Neutrophil (primary cell): Measurements from ENCODE around the gene RASSF10.

Source experiments
- H3K27ac ChIP-seq: fragments of 200-600 bp; sonication (generic); 2 replicates; pipeline ENCODE4 v1.5.1; 2016; ENCODE audit warnings: mild to moderate bottlenecking, moderate library complexity
- H3K27me3 ChIP-seq: fragments of 200-600 bp; sonication (generic); 2 replicates; pipeline ENCODE4 v1.6.0; 2016; ENCODE audit warnings: mild to moderate bottlenecking
- H3K36me3 ChIP-seq: fragments of 200-600 bp; sonication (generic); 2 replicates; pipeline ENCODE4 v1.5.1; 2017
- H3K4me1 ChIP-seq, 2 experiments: fragments of 200-600 bp in 1 of 2; sonication (generic) in 1 of 2; 1 replicate in 1 of 2; 2 replicates in 1 of 2; pipeline versions ENCODE4 v1.5.1 to v1.6.1; 2013 to 2016; ENCODE audit warnings: low read depth in 1 of 2, low read length in 1 of 2, mild to moderate bottlenecking in 1 of 2, moderate library complexity in 1 of 2; ENCODE audit not compliant: control insufficient read depth in 1 of 2, insufficient read depth in 1 of 2
- H3K4me3 ChIP-seq, 2 experiments: fragments of 200-600 bp in 1 of 2; sonication (generic) in 1 of 2; 1 replicate in 1 of 2; 2 replicates in 1 of 2; pipeline ENCODE4 v1.5.1; 2013 to 2016; ENCODE audit warnings: low read depth in 1 of 2, low read length in 1 of 2, mild to moderate bottlenecking in 1 of 2, moderate library complexity in 1 of 2
- H3K9me3 ChIP-seq: fragments of 200-600 bp; sonication (generic); 2 replicates; pipeline ENCODE4 v1.5.1; 2016
- TF ChIP-seq, protein P1 (sequence below): fragments of 200-600 bp; sonication (generic); IDR thresholded peaks from 2 replicates; pipeline ENCODE4 v1.5.1; 2016; ENCODE audit warnings: antibody characterized with exemption

Gene RASSF10

DNA sequence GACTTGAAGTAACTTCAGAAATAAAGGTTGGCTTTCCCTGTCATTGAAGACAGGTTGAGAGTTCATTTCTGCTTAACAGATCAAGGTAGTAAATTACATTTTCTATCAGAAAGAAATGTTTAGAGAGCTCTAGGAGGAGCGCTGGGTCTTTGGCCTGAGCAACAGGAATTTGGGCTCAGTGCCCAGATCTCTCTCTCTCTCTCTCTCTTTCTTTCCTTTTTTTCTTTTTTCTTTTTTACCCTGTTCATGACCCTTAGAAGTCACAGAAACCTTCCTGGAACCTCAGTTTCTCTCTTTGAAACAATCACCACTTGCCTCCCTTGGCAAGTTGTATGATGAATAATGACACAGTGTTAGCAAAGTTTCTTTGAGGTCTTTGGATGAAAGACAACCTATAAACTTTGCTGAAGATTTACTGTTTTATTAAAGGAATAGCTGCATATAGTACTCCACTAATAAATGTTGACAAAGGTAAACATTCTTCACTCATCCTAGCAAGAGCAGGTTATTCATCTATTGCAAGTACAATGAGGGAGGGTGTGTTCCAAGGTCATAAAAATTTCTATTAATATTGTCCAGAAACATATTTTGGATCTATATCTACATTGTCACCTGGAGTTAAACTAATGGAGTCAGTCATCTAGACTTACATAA lies 35.5 kb upstream of the RASSF10 start:
- H3K36me3 ChIP-seq = no peaks in the 10 kb centered on the region
- no peak overlapping the region for H3K4me3 ChIP-seq
- H3K9me3 ChIP-seq = no peaks in the 10 kb centered on the region
- no peaks in the 10 kb centered on the region for H3K27me3 ChIP-seq
- H3K27ac ChIP-seq = no peak overlapping the region
- peaks cover 5 to 19% of the 10 kb centered on the region in 2 experiments for H3K4me1 ChIP-seq
- TF ChIP-seq, protein P1, sequence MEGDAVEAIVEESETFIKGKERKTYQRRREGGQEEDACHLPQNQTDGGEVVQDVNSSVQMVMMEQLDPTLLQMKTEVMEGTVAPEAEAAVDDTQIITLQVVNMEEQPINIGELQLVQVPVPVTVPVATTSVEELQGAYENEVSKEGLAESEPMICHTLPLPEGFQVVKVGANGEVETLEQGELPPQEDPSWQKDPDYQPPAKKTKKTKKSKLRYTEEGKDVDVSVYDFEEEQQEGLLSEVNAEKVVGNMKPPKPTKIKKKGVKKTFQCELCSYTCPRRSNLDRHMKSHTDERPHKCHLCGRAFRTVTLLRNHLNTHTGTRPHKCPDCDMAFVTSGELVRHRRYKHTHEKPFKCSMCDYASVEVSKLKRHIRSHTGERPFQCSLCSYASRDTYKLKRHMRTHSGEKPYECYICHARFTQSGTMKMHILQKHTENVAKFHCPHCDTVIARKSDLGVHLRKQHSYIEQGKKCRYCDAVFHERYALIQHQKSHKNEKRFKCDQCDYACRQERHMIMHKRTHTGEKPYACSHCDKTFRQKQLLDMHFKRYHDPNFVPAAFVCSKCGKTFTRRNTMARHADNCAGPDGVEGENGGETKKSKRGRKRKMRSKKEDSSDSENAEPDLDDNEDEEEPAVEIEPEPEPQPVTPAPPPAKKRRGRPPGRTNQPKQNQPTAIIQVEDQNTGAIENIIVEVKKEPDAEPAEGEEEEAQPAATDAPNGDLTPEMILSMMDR = no peak

DNA sequence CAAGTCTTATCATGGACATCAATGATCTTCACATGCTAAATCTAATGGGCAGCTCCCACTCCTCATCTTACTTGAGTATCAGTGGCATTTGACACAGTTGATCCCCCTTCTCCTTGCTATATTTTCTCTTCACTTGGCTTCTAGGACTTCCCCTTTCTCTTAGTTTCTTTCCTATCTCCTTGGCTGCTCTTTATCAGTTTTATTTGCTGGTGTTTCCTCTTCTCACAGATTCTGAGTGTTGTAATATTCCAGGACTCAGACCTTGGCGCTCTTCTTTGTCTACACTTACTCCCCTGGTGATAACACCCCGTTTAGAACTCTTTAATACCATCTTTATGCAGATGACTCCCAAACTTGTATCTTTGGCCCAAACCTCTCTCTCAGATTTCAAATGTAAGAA lies 33.9 kb upstream of the RASSF10 start:
- TF ChIP-seq, protein P1 = no peak
- Histone ChIP-seq H3K4me1 (peaks cover 8 to 32% of the 10 kb centered on the region in 2 experiments), H3K36me3 (no peaks in the 10 kb centered on the region), H3K9me3 (no peaks in the 10 kb centered on the region), H3K4me3 (no peak overlapping the region), H3K27ac (peak overlapping the region; percentile 42), H3K27me3 (no peaks in the 10 kb centered on the region)

DNA sequence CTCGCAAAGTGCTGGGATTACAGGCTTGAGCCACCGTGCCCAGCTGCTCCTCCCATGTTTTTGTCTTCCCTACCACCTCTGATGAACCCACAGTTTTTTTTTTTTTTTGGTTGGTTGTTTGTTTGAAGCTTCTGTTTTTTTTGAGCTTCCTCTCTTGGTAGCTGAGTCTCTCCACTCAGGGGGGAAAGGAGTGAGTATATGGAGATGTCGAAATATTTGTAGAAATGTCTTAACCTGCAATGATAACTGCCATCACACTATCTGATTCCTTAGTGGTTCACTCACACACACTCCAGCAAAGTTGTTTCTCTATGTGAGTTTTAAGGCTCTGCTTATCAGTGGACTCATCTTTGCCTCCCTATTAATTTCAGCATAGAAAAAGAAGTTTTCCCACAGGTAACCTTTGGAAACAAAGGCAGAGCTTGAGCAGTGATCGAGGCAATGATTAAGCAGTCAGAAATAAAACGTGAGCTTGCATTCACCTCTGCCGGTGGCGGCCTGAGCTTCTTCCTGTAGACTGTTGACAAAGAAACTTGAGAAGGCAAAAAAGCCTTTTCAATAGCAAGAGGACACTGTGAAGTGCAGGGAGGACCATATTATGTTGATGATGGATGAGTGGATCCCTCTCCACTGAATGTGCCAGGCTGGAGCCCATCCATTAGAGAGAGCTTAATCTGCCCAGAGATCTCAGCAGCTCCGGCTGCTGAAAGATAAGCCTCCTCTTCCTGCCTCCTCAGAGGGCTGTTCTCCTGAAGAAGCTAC lies 29.0 kb upstream of the RASSF10 start:
- no peaks in the 10 kb centered on the region for H3K27me3 ChIP-seq
- no peaks in the 10 kb centered on the region for H3K36me3 ChIP-seq

DNA sequence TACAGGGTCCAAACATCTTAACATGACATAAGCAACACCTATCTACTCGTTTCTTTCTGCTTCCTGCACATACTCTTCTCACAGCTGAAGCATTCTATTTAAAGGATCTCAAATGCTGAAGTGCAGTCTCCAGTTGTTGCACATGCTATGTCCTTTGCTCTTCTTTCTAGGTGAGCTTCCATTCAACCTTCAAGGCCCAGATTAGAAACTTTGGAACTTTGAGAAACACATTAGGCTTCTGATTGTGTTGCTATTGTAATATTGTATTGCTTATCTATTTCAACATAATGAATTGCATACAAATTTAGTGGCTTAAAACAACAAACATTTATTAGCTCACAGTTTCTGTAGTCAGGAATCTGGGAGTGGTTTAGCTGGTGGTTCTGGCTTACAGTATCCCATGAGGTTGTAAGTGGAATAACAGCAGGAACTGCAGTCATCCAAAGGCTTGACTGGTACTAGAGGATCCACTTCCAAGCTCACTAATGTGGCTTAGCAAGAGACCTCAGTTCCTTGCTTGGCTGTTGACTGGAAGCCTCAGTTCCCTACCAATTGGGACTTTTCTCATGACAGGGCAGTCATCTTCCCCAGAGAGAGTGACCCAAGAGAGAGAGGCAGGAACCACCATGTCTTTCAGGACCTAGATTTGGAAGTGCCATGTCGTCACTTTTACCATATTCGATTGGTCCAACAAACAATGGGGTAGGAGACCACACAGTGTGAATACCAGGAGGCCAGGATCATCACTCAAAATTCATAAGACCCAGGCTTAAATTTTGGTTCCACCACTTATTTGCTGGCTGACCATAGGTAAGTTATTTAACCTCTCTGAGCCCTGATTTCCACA lies 27.2 kb upstream of the RASSF10 start:
- Histone ChIP-seq H3K27ac (peak overlapping the region; percentile 77), H3K27me3 (no peaks in the 10 kb centered on the region), H3K4me3 (no peak overlapping the region), H3K36me3 (no peaks in the 10 kb centered on the region), H3K9me3 (no peaks in the 10 kb centered on the region), H3K4me1 (peaks cover 6 to 53% of the 10 kb centered on the region in 2 experiments)
- TF ChIP-seq, protein P1 = no peak

More for the DNA sequence above, 29.0 kb upstream of the RASSF10 start:
- Histone ChIP-seq H3K27ac (peak overlapping the region; percentile 77), H3K4me3 (no peak overlapping the region), H3K4me1 (peaks cover 11 to 58% of the 10 kb centered on the region in 2 experiments), H3K9me3 (no peaks in the 10 kb centered on the region)
- TF ChIP-seq, protein P1 = no peak

DNA sequence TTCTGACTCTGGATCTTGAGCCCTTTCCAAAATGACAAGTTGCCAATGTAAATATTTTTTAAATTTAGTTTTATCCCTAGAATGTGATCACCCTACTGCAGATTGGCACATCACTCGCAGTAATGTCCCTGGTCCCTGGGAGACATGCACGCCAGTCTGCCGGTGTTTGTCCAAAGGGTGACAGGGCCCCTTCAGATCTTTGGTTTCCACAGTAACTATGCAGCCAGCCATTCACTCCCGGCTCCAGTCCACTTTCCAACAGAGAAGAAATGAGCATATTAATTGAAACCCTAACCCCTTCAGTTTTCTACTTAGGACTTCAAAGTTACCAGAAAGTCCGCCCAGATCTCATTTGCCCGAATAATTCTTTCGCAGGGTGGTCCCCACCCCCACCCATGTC lies 25.8 kb upstream of the RASSF10 start:
- Histone ChIP-seq H3K4me3 (no peak overlapping the region), H3K4me1 (peaks cover 6 to 53% of the 10 kb centered on the region in 2 experiments), H3K27me3 (no peaks in the 10 kb centered on the region), H3K36me3 (no peaks in the 10 kb centered on the region), H3K9me3 (no peaks in the 10 kb centered on the region), H3K27ac (no peak overlapping the region)
- TF ChIP-seq, protein P1 = no peak
